H9 (cell line): Measurements from ENCODE around the gene KRTAP10-4. TPM values are rescaled to one million over a fixed set of nuclear protein-coding genes. Genes with fewer than 3 reads are reported as not detected.

ENCODE experiments used
- DNase-seq: peaks from one replicate; pipeline ENCODE4 v3.0.0-alpha.2; 2017
- H2AFZ ChIP-seq: one replicate; pipeline ENCODE4 v1.6.1; 2013; ENCODE audit warnings: mild to moderate bottlenecking, low read length, control low read depth, moderate library complexity
- H2AK5ac ChIP-seq: 2 replicates; pipeline ENCODE4 v1.6.1; 2013; ENCODE audit warnings: low read length, control low read depth, mixed read lengths; ENCODE audit not compliant: insufficient read length
- H2BK120ac ChIP-seq: one replicate; pipeline ENCODE4 v1.6.1; 2013; ENCODE audit warnings: low read depth, mild to moderate bottlenecking, low read length, control low read depth, inconsistent platforms; ENCODE audit not compliant: poor library complexity, severe bottlenecking
- H2BK12ac ChIP-seq: 2 replicates; pipeline ENCODE4 v1.6.1; 2013; ENCODE audit warnings: low read length, control low read depth, mixed read lengths, low read depth; ENCODE audit not compliant: insufficient read length
- H2BK15ac ChIP-seq: 2 replicates; pipeline ENCODE4 v1.6.1; 2013; ENCODE audit warnings: low read depth, low read length, control low read depth
- H2BK20ac ChIP-seq: one replicate; pipeline ENCODE4 v1.6.1; 2013; ENCODE audit warnings: low read depth, mild to moderate bottlenecking, low read length, control low read depth, inconsistent platforms; ENCODE audit not compliant: poor library complexity, severe bottlenecking
- H2BK5ac ChIP-seq: 2 replicates; pipeline ENCODE4 v1.6.1; 2013; ENCODE audit warnings: low read length, control low read depth, mixed read lengths; ENCODE audit not compliant: insufficient read length
- H3K14ac ChIP-seq: 2 replicates; pipeline ENCODE4 v1.6.1; 2013; ENCODE audit warnings: low read length, control low read depth; ENCODE audit not compliant: insufficient read depth
- H3K18ac ChIP-seq: 2 replicates; pipeline ENCODE4 v1.6.1; 2013; ENCODE audit warnings: low read depth, mild to moderate bottlenecking, mixed read lengths, low read length, control low read depth; ENCODE audit not compliant: insufficient read length
- H3K23ac ChIP-seq: 2 replicates; pipeline ENCODE4 v1.6.1; 2013; ENCODE audit warnings: low read length, control low read depth, mixed read lengths, low read depth; ENCODE audit not compliant: insufficient read length
- H3K23me2 ChIP-seq: 2 replicates; pipeline ENCODE4 v1.6.1; 2013; ENCODE audit warnings: low read depth, mild to moderate bottlenecking, mixed read lengths, low read length, control low read depth; ENCODE audit not compliant: insufficient read length, poor library complexity, severe bottlenecking
- H3K27ac ChIP-seq: 2 replicates; pipeline ENCODE4 v1.5.1; 2013; ENCODE audit warnings: low read length, control low read depth, mixed read lengths, low read depth; ENCODE audit not compliant: insufficient read length
- H3K27me3 ChIP-seq: 2 replicates; pipeline ENCODE4 v1.6.1; 2013; ENCODE audit warnings: low read length, control low read depth, inconsistent platforms; ENCODE audit not compliant: insufficient read depth
- H3K4ac ChIP-seq: 2 replicates; pipeline ENCODE4 v1.6.1; 2013; ENCODE audit warnings: low read depth, mild to moderate bottlenecking, control low read depth, inconsistent platforms, low read length, moderate library complexity
- H3K4me1 ChIP-seq: 2 replicates; pipeline ENCODE4 v1.6.1; 2013; ENCODE audit warnings: low read length, control low read depth, inconsistent platforms; ENCODE audit not compliant: insufficient read depth
- H3K4me2 ChIP-seq: 2 replicates; pipeline ENCODE4 v1.6.1; 2013; ENCODE audit warnings: low read length, control low read depth, mixed read lengths; ENCODE audit not compliant: insufficient read length, insufficient read depth
- H3K56ac ChIP-seq: 2 replicates; pipeline ENCODE4 v1.6.1; 2013; ENCODE audit warnings: low read depth, mild to moderate bottlenecking, mixed read lengths, low read length, control low read depth; ENCODE audit not compliant: insufficient read length
- H3K79me1 ChIP-seq: 2 replicates; pipeline ENCODE4 v1.6.1; 2013; ENCODE audit warnings: low read depth, mild to moderate bottlenecking, moderate library complexity, low read length, control low read depth, inconsistent platforms; ENCODE audit not compliant: insufficient read depth, poor library complexity, severe bottlenecking
- H3K79me2 ChIP-seq: 2 replicates; pipeline ENCODE4 v1.6.1; 2013; ENCODE audit warnings: low read length, control low read depth, inconsistent platforms; ENCODE audit not compliant: insufficient read depth
- H3K9ac ChIP-seq: 2 replicates; pipeline ENCODE4 v1.6.1; 2013; ENCODE audit warnings: low read length, control low read depth, mixed read lengths; ENCODE audit not compliant: insufficient read length; ENCODE audit errors: extremely low read depth
- H3K9me3 ChIP-seq: one replicate; pipeline ENCODE4 v1.6.1; 2013; ENCODE audit warnings: low read depth, low read length, inconsistent platforms; ENCODE audit not compliant: control insufficient read depth
- H3T11ph ChIP-seq: one replicate; pipeline ENCODE4 v1.6.1; 2013; ENCODE audit warnings: mild to moderate bottlenecking, low read length, control low read depth, inconsistent platforms
- H4K20me1 ChIP-seq: one replicate; pipeline ENCODE4 v1.6.1; 2013; ENCODE audit not compliant: control insufficient read depth, insufficient read length, insufficient read depth
- H4K5ac ChIP-seq: 2 replicates; pipeline ENCODE4 v1.6.1; 2013; ENCODE audit warnings: low read depth, mild to moderate bottlenecking, mixed read lengths, low read length, control low read depth; ENCODE audit not compliant: insufficient read length
- H4K8ac ChIP-seq: replicated peaks from 2 replicates; pipeline ENCODE4 v1.6.1; 2013; ENCODE audit warnings: low read length, control low read depth, mixed read lengths, low read depth; ENCODE audit not compliant: insufficient read length
- H4K91ac ChIP-seq: 2 replicates; pipeline ENCODE4 v1.6.1; 2013; ENCODE audit warnings: low read depth, mild to moderate bottlenecking, moderate library complexity, mixed read lengths, low read length, control low read depth; ENCODE audit not compliant: insufficient read length
- H3K27ac Mint-ChIP-seq, 3 experiments: 2 replicates in 2 of 3; 3 replicates in 1 of 3; pipeline ENCODE4 v1.8.0; 2020 to 2021; ENCODE audit warnings: mixed read lengths in 3 of 3, mild to moderate bottlenecking in 1 of 3, moderate library complexity in 1 of 3
- H3K27me3 Mint-ChIP-seq: 2 replicates; pipeline ENCODE4 v1.8.0; 2021; ENCODE audit warnings: low read depth, mild to moderate bottlenecking, moderate library complexity, mixed read lengths
- H3K36me3 Mint-ChIP-seq, 3 experiments: 2 replicates in 2 of 3; 3 replicates in 1 of 3; pipeline ENCODE4 v1.8.0; 2020 to 2021; ENCODE audit warnings: low read depth in 3 of 3, mixed read lengths in 3 of 3; ENCODE audit not compliant: insufficient read depth in 1 of 3
- H3K4me1 Mint-ChIP-seq, 2 experiments: 2 replicates each; pipeline ENCODE4 v1.8.0; 2020; ENCODE audit warnings: mixed read lengths in 2 of 2
- H3K4me3 Mint-ChIP-seq, 2 experiments: 2 replicates in 1 of 2; 3 replicates in 1 of 2; pipeline ENCODE4 v1.8.0; 2020 to 2021; ENCODE audit warnings: mild to moderate bottlenecking in 2 of 2, mixed read lengths in 2 of 2, moderate library complexity in 1 of 2
- H3K9me3 Mint-ChIP-seq, 2 experiments: 2 replicates in 1 of 2; 3 replicates in 1 of 2; pipeline ENCODE4 v1.8.0; 2020; ENCODE audit warnings: mild to moderate bottlenecking in 2 of 2, mixed read lengths in 2 of 2, moderate library complexity in 1 of 2
- WGBS: extraction: QIAGEN DNeasy Blood & Tissue Kit; methylation state at CpG from one replicate; pipeline ENCODE4 v1.1.7; 2013; ENCODE audit warnings: missing lambda C conversion rate, low lambda C conversion rate, mixed read lengths; ENCODE audit not compliant: insufficient read length; ENCODE audit errors: extremely low coverage; 5-methylcytosine and 5-hydroxymethylcytosine counted together
- total RNA-seq: library from RNA; stranded (reverse); gene quantifications from 2 replicates; pipeline ENCODE4 v1.2.1, GENCODE V29; 2021
- TF ChIP-seq, protein P1 (sequence below): fragments of 200-600 bp; sonication (generic); conservative IDR thresholded peaks from 3 replicates; pipeline ENCODE4 v1.8.0; 2021; ENCODE audit warnings: antibody characterized with exemption, mild to moderate bottlenecking

Gene KRTAP10-4
- total RNA-seq, 1 experiment from 2014 or later = not detected

DNA sequence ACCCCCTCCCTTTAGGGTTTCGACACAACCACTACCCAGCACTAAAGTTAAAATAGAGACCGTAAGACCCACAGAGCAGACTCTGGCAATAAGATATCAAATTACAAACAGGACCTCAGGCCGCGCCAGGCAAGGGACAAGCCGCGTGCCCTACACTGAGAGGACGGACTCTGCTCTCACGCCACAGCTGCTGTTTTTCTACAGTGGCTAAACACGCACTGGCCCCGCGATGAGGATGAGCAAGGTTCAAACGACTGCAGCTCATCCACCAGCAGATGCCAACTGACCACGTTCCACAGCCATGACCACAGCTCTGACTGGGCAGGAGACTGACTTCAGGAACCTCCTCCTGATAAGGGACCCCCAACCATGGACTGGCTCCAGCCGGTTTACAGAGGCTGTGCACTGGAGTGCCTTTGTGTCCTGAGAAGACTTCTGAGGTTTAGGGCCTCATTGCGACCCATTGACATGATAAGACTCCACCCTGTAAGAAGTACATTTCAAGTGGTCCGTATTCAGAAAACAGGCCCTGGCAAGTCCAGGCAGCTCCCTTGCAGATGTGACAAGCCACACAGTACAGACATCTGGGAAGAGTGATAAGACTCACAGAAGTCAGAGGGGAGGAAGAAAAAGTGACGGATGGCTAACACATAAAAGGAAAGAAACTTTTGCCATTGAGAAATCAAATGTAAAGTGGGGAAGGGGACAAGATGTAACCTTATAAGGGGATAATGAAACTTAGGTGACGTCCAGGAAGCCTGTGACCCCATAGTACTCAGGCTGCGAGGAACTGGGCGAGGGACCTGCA lies 20.3 kb downstream of the KRTAP10-4 start:
- Mint-ChIP-seq H3K4me1 (peaks cover 44 to 45% of the 10 kb centered on the region in 2 experiments), H3K27me3 (no peaks in the 10 kb centered on the region; the same call in none of the 2 replicates), H3K9me3 (no peaks in the 10 kb centered on the region; a peak in 1 of 5 replicates), H3K27ac (peak overlapping the region in 2 of 3 experiments; percentile 61 to 81; a peak in 3 of 7 replicates), H3K4me3 (peak overlapping the region in 1 of 2 experiments; percentile 64; a peak in 2 of 5 replicates), H3K36me3 (0 out of 7 replicates have a peak, but pooled peaks cover 0 to 3% (median 0%) of the 10 kb centered on the region in 3 experiments)
- Histone ChIP-seq H3K4me1 (no peaks in the 10 kb centered on the region; the same call in 1 of the 2 replicates), H3K27ac (no peak overlapping the region), H3K18ac (peak overlapping the region; percentile 52), H3K27me3 (no peaks in the 10 kb centered on the region), H2BK12ac (no peak overlapping the region), H3K23ac (no peak overlapping the region), H2BK5ac (no peak overlapping the region), H2BK15ac (no peak overlapping the region), H3K9me3 (no peaks in the 10 kb centered on the region), H3K4ac (no peak overlapping the region), H3T11ph (no peak overlapping the region), H4K20me1 (no peaks in the 10 kb centered on the region), H3K14ac (peak overlapping the region; percentile 55; the same call in 1 of the 2 replicates), H3K56ac (no peak overlapping the region), H3K9ac (no peak overlapping the region), H2BK20ac (no peak overlapping the region), H3K79me2 (no peaks in the 10 kb centered on the region), H2BK120ac (no peak overlapping the region), H3K79me1 (no peaks in the 10 kb centered on the region), H2AK5ac (no peak overlapping the region), H4K8ac (no peak overlapping the region), H2AFZ (no peak overlapping the region), H4K5ac (no peak overlapping the region), H3K23me2 (no peaks in the 10 kb centered on the region), H3K4me2 (no peak overlapping the region), H4K91ac (no peak overlapping the region)
- TF ChIP-seq, protein P1, sequence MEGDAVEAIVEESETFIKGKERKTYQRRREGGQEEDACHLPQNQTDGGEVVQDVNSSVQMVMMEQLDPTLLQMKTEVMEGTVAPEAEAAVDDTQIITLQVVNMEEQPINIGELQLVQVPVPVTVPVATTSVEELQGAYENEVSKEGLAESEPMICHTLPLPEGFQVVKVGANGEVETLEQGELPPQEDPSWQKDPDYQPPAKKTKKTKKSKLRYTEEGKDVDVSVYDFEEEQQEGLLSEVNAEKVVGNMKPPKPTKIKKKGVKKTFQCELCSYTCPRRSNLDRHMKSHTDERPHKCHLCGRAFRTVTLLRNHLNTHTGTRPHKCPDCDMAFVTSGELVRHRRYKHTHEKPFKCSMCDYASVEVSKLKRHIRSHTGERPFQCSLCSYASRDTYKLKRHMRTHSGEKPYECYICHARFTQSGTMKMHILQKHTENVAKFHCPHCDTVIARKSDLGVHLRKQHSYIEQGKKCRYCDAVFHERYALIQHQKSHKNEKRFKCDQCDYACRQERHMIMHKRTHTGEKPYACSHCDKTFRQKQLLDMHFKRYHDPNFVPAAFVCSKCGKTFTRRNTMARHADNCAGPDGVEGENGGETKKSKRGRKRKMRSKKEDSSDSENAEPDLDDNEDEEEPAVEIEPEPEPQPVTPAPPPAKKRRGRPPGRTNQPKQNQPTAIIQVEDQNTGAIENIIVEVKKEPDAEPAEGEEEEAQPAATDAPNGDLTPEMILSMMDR = no peak
- DNase-seq = peak; percentile 56
- WGBS = no CpG with 5 or more reads among the region's 20 CpGs
